GM19238 (cell line): ENCODE measurements around the gene FRMD1.

Source experiments
- DNase-seq: peaks from one replicate; pipeline ENCODE4 v3.0.0; 2011; ENCODE audit warnings: low spot score; ENCODE audit not compliant: insufficient read length

Gene FRMD1

GRCh38 chr6:168095716-168096250 lies 16.8 kb upstream of the FRMD1 start:
- DNase-seq, result no peak

DNA sequence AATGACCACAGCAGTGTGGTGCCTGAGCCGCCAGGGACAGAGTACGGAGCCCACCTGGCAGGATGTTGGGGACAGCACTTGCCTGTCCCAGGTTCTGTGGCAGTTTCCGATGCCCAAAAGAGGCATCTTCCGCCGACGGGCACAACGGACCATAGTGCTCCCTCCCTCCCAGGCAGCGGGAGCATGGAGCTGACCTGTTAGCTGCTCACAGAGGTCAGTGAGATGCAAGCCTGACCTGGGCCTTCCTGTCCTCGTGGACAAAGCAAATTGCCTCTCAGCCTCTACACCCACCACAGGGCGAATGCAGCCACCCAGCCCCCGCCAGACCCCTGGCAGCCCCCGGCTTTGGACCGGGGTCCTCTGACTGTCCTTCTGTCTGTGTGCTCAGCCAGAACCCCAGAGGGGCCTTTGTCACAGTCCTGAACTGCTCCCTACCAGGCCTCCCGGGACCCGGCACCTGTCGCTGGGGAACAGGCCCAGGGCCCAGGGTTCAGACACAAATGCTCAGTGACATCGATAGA lies 16.2 kb upstream of the FRMD1 start:
- DNase-seq, result no peak

DNA sequence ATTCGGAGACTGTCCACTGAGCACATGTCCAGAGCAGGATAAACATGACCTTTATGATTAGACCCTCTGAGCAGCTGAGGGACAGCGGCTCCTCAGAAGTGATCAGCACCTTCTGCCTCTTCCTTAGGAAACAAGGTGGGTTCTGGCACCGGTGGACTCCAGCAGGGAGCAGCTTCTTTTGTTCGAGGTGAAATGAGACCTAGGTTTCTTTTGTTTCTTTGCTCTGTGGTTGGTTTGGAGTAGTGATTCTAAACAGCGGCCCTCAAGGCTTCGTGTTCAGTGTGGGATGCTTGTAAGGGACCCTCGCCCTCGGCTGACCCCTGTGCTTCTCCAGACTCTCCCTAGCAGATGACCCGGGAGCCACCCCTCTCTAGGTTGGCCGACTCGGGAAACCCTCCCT lies 14.6 kb upstream of the FRMD1 start:
- no peak for DNase-seq

GRCh38 chr6:168093071-168093505 lies 14.1 kb upstream of the FRMD1 start:
- no peak for DNase-seq

DNA sequence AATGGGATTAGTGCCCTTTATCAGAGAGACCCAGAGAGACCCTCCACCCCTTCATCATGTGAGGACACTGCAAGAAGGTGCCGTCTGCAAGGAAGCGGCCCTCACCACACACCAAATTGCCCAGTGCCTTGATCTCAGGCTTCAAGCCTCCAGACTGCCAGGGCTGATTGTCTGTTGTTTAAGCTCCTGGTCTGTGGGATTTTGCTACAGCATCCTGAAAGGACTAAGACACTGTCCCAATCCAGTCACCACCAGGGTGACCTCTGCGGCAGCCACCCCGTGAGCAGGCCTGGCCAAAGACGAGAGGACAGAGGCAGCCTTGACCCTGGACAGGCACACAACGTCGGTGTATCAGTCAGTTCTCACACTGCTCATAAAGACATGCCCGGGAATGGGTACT lies 13.5 kb upstream of the FRMD1 start:
- no peak for DNase-seq

GRCh38 chr6:168091381-168092264 lies 12.6 kb upstream of the FRMD1 start:
- no peak for DNase-seq

- no peak for DNase-seq
These were observed 11.7 kb upstream of the FRMD1 start for GRCh38 chr6:168090706-168091105.

GRCh38 chr6:168090064-168090690 lies 11.2 kb upstream of the FRMD1 start:
- no peak for DNase-seq

DNA sequence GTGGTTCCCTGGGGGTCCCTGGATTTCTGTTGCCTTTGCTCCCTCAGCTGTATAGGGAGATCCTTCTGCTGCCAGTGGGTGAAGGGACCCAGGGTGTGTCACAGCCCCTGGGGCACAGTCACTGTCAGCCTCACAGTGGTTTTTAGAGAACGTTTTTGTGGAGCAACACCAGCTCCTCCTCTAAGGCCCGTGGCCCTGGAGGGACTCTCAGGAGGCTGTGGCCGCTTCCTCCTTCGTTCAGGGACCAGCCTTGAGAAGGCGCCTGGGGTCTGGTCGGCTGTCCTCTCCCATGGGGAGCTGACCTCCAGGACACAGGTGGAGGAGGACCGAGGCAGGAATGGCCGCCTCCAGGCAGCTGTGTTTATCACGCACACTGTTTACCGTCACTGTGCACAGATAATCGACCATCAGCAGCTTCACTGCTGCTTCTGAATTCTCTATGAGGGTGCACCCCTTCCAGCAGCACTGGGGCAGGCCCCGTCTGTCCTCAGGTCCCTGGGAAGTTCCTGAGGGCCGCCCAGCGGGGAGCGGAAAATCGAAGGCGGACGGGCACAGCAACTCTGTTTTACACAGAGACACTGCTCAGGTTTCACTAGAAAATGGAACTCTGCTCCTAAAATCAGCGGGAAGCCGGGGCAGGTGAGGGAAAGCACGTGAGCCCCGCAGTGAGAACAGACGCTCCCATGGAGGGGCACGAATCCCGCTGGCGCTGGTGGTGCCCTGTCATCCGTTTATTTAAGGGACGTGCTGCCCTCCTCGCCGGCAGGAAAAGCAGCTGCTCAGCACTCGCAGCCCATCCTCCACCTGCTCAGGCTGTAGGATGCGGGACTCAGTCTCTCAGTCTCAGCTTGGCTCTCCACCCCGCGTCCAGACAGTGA lies 10.4 kb upstream of the FRMD1 start:
- no peak for DNase-seq

DNA sequence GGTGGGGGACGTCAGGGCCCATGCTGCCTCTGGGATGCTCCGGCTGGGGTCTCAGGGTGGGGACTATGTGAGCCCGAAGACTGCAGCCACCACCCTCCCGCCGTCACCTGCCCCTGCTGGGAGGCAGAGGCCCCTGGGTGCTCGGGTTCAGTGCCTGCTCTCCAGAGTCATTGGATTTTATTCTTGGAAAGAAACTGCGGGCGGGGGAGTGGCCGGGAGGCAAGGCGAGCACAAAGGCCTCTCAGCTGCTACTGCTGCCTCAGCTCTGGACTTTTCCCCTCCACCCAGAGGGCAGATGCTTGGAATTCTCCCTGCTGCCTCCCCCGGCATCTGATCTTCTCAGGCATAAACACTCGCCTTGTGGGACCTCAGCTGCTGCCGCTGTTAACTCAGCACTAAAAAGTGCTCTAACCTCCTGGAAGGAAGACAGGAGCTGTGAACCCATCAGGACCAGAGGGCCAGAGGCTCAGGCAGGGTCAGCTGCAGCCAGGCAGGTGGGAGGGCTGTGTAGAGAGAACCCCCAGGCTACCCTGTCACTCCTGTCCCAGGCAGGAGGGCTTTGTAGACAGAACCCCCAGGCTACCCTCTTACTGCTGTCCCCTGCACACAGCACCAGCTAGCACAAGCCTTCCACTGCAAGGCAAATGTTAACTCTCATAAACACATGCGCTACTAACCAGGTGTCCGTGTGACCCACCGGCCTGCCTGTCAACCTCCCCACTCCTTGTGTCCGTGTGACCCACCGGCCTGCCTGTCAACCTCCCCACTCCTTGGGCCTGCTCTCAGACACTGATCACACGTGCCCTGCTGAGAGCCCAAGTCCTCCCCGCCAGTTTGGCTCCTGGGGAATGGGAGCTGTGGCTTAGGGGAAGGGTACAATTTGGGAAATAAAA lies 9.4 kb upstream of the FRMD1 start:
- DNase-seq, result no peak

DNA sequence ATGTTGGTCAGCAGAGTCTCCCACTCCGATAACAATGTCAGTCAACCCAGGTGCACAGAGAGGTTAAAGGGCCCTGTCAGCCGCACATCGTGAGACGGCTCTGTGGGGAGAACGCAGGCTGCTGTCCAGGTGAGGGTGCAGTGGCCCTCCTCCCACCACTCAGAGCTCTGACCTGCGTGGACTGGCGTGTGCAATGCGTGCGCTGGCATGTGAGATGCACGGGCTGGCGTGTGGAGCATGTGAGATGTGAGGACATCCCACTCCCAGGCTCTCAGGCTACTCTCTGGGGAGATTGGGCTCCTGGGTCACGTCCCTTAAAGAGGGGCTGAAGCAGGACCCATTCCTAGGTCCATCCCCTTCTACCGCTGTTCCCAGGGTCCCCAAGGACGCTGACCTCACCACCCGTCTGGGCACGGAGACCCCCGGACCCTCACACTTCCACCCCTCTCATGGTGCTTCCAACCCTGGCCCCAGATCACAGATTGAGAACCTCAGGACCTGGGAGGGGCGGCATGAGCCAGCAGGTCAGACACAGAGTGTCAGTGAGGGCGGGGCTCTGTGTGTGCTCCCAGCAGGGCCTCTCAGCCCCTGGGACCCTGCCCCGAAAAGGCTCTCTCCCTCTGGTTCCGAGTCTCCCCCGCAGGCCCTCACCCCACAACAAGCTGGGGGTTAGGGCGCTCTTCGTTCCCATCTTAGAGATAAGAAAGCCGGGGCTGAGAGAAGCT lies 8.6 kb upstream of the FRMD1 start:
- no peak for DNase-seq

GRCh38 chr6:168086616-168087015 lies 7.6 kb upstream of the FRMD1 start:
- DNase-seq, result no peak

DNA sequence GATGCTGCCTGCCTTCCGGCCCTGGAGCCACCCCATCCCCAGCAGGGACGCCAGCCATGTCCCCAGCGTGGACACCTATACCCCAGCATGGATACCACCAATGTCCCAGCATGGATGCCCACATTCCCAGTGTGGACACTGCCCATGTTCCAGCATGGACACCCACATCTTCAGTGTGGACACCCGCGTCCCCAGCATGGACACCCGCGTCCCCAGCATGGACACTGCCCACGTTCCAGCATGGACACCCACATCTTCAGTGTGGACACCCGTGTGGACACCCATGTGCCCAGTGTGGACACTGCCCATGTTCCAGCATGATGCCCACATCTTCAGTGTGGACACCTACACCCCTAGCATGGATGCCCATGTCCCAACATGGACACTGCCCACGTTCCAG lies 7.1 kb upstream of the FRMD1 start:
- no peak for DNase-seq

DNA sequence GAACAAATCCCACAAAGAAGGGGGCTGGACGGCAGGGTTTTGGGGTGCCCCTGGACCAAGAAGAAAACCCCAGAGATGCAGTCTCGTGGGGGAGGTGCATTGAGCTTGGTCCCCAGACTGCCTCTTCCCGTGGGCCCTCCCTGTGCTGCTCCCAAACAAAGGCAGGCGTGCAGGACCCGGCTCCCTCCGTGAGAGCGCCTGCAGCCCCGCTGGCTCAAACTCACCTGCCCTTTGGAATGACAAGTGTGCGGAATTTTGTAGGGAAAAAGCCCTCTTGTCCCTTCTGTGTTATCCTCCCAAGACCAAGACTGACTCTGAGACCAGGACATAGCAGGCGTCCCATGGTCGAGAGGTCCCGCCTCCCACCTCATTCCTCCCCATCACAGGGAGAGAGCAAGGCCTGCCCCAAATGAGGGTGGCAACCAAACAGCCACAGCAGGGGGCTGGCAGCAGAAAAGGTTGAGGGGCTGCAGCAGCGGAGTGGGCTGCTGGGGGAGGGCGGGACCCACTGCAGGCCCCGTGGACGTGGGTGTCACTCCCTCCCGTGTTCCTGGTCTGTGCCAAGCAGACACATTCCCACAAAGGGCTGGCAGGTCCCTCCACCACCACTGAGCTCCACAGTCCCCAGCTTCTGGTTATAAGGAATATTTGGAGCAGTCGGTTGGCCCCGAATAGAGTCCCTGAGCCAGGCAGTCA lies 5.6 kb upstream of the FRMD1 start:
- DNase-seq, result no peak

DNA sequence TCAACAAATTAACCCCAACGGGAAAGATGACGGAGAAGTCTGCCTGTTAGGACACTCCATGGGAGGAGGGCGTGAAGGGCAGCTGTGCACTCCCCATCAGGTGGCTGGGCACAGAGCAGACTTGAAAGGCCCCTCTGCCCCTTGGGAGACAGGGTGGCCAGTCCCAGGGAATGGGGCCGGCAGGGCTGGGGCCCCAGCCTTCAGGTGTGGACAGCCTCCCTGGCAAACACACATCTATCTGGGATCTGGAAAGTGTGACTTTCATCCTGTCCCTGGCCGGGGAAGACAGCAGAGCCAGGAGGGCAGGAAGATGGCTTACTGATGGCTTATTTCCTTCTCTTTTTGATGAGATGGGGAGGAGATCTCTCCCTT lies 4.5 kb upstream of the FRMD1 start:
- no peak for DNase-seq

DNA sequence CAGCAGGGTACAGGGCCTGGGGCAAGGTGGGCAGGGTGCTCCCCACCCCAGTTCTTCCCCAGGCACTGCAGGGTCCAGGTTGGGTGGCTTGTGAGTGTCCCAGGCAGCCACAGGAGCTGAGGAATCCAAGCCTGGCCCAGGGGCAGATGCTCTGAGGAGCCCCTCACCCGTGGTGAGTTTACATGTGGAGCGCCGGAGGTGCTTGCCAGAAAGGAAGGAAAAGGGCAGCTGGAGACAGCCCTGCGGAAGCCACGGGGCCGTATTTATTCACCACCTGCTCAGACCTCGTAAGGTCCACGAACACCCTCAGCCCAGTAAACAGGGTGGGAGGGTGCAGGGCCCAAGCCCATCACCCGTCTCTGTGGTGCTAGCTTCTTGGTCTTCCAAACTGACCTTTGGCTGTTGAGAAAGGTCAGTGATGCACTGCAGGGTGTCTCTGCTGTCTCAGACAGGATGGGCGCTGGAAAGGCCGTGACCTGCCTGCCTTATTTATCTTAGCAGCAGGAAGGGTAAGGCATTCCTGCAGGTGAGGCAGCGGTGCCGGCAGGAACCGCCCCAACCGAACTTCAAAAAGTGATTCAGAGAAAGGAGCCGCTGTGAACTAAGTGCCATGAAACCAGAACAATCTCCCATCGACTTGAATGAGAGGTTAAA lies 4.0 kb upstream of the FRMD1 start:
- DNase-seq, result no peak

DNA sequence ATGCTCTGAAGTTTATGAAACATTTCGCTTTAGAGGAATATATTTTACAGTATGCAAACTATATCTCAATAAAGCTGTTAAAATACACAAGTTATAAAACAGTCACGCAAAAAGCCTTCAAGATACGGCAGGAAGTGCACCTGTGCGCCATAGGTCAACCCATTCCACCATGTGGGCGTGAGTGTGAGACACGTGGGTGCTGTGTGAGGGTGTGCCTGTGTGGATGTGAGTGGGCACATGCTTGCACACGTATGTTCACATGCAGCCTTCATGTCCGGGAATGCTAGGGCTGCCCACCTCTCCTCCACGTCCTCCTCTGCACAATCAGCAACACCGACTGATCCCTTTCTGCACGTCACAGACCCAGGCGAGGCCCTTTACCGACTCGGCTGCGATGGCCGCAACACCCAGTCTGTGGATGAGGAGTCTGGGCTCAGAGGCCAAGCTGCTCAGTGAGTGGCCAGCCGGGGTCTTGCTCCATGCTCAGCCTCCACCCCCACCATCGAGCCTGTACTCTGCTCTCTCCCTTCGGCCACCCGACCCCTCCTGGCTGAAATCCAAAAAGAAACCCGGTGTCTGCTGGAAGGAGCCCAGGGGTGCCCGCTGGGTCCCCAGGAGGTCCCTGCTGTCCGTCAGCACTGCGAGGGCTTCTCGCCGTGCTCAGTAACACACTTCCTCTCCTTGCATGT lies 3.0 kb upstream of the FRMD1 start:
- DNase-seq, result no peak
